ENCODE measurements around the gene SELL.
"Not testable (repeated sequence)": the region's sequence is repeated elsewhere in the genome, so short reads cannot be mapped to it uniquely, and the experiment has no call there.

Gene SELL

GRCh38 chr1:169708647-169709046 lies 2.8 kb downstream of the SELL start:
- in situ Hi-C loops (cut with MboI; ENCODE audit: low pct_unique_long_range_greater_than_20kb, low sequenced_read_pairs) = no loop called here
- DNase-seq = no peak

- in situ Hi-C loops (cut with MboI; ENCODE audit: low pct_unique_long_range_greater_than_20kb, low sequenced_read_pairs) = no loop called here
- no peak for DNase-seq
Observed at GRCh38 chr1:169707912-169708604, 3.4 kb downstream of the SELL start.

- in situ Hi-C loops (cut with MboI; ENCODE audit: low pct_unique_long_range_greater_than_20kb, low sequenced_read_pairs) = no loop called here
Observed at GRCh38 chr1:169704797-169705196, 6.6 kb downstream of the SELL start.

GRCh38 chr1:169701261-169702005 lies 10.0 kb downstream of the SELL start:
- in situ Hi-C loops (cut with MboI; ENCODE audit: low pct_unique_long_range_greater_than_20kb, low sequenced_read_pairs) = no loop called here

More at GRCh38 chr1:169704797-169705196, 6.6 kb downstream of the SELL start:
- DNase-seq = no peak

GRCh38 chr1:169699707-169700106 lies 11.7 kb downstream of the SELL start:
- in situ Hi-C loops (cut with MboI; ENCODE audit: low pct_unique_long_range_greater_than_20kb, low sequenced_read_pairs) = no loop called here
- DNase-seq = no peak

More at GRCh38 chr1:169701261-169702005, 10.0 kb downstream of the SELL start:
- DNase-seq = no peak

GRCh38 chr1:169698976-169699375 lies 12.4 kb downstream of the SELL start:
- in situ Hi-C loops (cut with MboI; ENCODE audit: low pct_unique_long_range_greater_than_20kb, low sequenced_read_pairs) = no loop called here
- DNase-seq = peak; percentile 77

GRCh38 chr1:169697755-169698154 lies 13.7 kb downstream of the SELL start:
- in situ Hi-C loops (cut with MboI; ENCODE audit: low pct_unique_long_range_greater_than_20kb, low sequenced_read_pairs) = no loop called here
- DNase-seq = peak; percentile 35

GRCh38 chr1:169696273-169697100 lies 14.9 kb downstream of the SELL start:
- in situ Hi-C loops (cut with MboI; ENCODE audit: low pct_unique_long_range_greater_than_20kb, low sequenced_read_pairs) = no loop called here
- DNase-seq = peak; percentile 63

- in situ Hi-C loops (cut with MboI; ENCODE audit: low pct_unique_long_range_greater_than_20kb, low sequenced_read_pairs) = no loop called here
Observed at GRCh38 chr1:169694304-169695075, 16.9 kb downstream of the SELL start.

GRCh38 chr1:169692756-169693460 lies 18.5 kb downstream of the SELL start:
- in situ Hi-C loops (cut with MboI; ENCODE audit: low pct_unique_long_range_greater_than_20kb, low sequenced_read_pairs) = no loop called here
- DNase-seq = no peak

More at GRCh38 chr1:169694304-169695075, 16.9 kb downstream of the SELL start:
- peak; percentile 67 for DNase-seq

- DNase-seq = no peak
- in situ Hi-C loops (cut with MboI; ENCODE audit: low pct_unique_long_range_greater_than_20kb, low sequenced_read_pairs) = no loop called here
Observed at GRCh38 chr1:169690489-169690888, 20.9 kb downstream of the SELL start.

- in situ Hi-C loops (cut with MboI; ENCODE audit: low pct_unique_long_range_greater_than_20kb, low sequenced_read_pairs) = no loop called here
- no peak for DNase-seq
Observed at GRCh38 chr1:169689395-169689794, 22.0 kb downstream of the SELL start.

- in situ Hi-C loops (cut with MboI; ENCODE audit: low pct_unique_long_range_greater_than_20kb, low sequenced_read_pairs); DNase-seq: not testable (repeated sequence)
Observed at GRCh38 chr1:169688377-169688776, 23.0 kb downstream of the SELL start.

GRCh38 chr1:169683661-169684060 lies 27.8 kb downstream of the SELL start:
- no peak for DNase-seq

GRCh38 chr1:169683168-169683567 lies 28.3 kb downstream of the SELL start:
- in situ Hi-C loops (cut with MboI; ENCODE audit: low pct_unique_long_range_greater_than_20kb, low sequenced_read_pairs); DNase-seq: not testable (repeated sequence)

More at GRCh38 chr1:169683661-169684060, 27.8 kb downstream of the SELL start:
- in situ Hi-C loops (cut with MboI; ENCODE audit: low pct_unique_long_range_greater_than_20kb, low sequenced_read_pairs) = no loop called here

GRCh38 chr1:169682071-169682470 lies 29.3 kb downstream of the SELL start:
- in situ Hi-C loops (cut with MboI; ENCODE audit: low pct_unique_long_range_greater_than_20kb, low sequenced_read_pairs) = no loop called here
- no peak for DNase-seq

GRCh38 chr1:169681140-169681539 lies 30.3 kb downstream of the SELL start:
- in situ Hi-C loops (cut with MboI; ENCODE audit: low pct_unique_long_range_greater_than_20kb, low sequenced_read_pairs) = no loop called here
- no peak for DNase-seq

GRCh38 chr1:169680377-169681019 lies 30.9 kb downstream of the SELL start:
- DNase-seq = no peak
- in situ Hi-C loops (cut with MboI; ENCODE audit: low pct_unique_long_range_greater_than_20kb, low sequenced_read_pairs) = no loop called here
